NCI-H128 (cell line): ENCODE data around the gene LMO7.

Experiments
- DNase-seq: peaks from one replicate; lab custom pipeline; 2025; ENCODE audit not compliant: unreplicated experiment; lab: John Stamatoyannopoulos, UW

Gene LMO7

GRCh38 chr13:75832812-75833211 is 196.7 kb downstream of the LMO7 start:
- no peak for DNase-seq

DNA sequence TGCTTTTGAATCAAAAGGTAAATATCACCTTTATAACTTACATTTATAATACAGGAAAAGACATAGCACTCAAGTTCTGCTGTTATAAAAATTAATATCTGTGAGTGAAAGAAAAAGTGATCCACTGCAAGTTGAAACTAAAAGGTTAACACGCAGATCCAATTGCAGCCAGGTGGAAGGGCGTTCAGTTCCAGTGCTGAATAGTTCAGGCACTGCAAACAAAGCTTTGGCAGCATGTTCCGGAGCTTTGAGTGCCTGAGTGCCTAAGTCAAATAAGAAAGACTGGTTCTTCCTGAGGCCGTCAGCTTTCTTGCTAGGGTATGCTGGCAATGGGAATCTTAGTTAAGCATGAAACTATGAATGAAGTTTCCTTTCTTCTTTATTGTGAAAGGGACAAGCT is 200.3 kb downstream of the LMO7 start:
- DNase-seq: no peak

DNA sequence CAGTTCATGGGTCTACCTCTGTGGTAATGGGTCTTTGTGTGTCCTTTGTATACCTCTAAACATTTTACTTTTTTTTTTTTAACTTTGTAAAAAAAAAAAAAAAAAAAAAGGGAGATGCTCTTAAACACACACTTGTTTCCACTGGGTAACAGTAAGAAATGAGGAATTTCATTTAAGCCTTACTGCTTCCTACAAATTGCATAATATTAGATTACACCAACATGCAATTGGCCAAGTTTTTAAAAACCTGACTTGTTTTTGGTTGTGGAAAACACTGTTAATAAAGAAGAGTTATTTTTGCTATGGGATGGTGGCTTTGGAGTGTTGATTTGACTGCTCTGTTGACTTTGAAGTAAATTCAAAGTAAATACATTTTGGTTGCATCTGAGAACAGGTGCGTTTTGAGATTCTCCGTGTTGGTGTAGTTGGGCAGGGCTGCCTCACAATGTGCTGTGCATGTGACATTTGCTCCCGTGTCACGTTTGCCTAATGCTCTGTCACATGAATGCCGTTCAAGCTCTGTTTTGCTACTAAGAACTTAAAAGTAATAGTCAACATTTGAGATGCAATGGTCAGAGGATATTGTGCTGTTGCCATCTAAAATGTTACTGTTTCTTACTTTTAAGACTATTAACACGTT is 202.4 kb downstream of the LMO7 start:
- DNase-seq: no peak

DNA sequence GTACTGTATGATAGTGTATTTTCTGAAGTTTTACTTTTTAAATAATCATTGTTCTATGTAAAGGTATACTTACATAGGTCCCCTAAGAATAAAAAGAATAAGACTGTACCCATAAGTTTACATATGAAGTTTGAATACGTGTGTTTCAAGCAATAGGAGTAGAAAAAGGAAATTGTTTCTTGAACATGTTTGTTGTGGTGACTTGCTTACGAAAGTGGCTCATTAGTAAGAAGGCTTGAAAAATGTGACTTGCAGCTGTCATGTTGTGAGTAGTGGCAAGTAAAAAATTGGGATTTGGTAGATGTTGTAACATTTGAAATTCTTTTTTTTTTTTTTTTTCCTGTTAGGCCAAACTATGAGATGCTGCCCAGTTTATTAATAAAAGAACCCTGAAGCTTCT is 203.3 kb downstream of the LMO7 start:
- no peak for DNase-seq

DNA sequence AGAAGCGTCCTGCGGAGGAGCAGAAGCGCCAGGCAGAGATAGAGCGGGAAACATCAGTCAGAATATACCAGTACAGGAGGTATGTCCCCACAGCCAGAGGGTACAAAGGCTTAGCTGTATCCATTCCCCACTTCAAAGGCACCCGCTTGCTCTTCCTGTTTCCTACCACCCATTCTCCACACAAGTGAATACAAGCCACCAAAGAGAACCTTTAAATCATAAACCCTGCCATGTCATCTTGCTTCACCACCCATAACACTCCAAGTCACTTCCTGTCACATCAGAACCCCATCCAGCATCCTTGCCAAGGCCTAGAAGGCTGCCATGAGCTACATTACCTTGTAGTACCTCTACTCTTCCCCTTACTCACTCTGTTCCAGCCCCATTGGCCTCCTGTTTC is 205.8 kb downstream of the LMO7 start:
- DNase-seq: no peak

- DNase-seq: no peak
Measured at GRCh38 chr13:75843074-75843473, 206.9 kb downstream of the LMO7 start.

DNA sequence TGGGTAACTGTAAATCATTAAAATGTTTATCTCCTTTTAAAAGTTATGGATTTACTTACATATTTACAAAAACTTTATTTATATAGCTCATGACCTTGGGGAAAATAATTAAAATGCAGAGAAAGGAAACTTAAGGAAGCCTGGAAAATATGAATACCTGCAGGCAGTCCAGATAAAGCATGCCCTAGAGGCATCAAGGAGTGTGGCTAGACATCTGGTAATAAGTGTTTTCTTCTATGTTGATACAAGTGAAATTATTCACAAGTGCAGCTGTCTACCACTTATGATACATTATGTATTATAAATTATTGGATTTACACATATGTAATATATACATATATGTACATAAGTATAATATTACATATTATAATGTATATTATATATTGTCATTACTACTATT is 207.9 kb downstream of the LMO7 start:
- no peak for DNase-seq

DNA sequence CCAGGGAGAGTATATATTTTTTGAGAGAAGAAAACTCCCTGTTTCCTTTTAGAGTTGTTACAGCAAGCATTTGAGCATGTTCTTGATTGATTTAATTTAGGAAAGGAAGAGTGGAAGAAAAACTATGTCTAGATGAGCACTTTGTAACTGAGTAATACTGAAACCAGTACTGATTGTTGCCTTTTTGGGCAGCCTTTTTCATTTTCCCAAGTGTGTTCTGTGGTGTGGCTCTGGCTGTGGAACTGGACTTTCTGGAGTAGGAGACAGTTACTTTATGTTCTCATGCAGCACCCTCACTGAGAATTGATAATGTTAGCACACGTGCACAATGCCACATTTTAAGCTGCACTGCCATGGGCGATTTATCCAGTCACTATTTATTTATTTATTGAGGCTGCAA is 211.5 kb downstream of the LMO7 start:
- no peak for DNase-seq

DNA sequence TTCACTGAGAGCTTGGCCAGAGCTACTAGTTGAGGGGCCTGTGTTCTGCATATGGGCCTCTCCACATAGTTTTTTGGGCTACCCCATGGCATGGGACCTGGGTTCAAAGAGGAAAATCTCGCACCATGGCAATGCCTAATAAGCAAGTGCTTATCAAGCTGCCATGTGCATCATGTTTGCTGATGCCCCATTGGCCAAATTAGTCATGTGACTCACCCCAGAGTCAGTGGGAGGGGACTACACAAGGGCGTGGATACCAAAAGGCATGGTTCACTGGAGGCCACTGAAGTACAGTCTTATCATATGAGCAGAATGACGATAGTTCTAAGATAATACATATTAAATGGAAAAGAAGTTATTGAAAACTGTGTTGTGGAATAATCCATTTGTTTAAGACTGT is 214.8 kb downstream of the LMO7 start:
- no peak for DNase-seq

- no peak for DNase-seq
Measured at GRCh38 chr13:75855216-75855615, 219.1 kb downstream of the LMO7 start.

- DNase-seq: no peak
Measured at GRCh38 chr13:75855847-75856246, 219.7 kb downstream of the LMO7 start.

DNA sequence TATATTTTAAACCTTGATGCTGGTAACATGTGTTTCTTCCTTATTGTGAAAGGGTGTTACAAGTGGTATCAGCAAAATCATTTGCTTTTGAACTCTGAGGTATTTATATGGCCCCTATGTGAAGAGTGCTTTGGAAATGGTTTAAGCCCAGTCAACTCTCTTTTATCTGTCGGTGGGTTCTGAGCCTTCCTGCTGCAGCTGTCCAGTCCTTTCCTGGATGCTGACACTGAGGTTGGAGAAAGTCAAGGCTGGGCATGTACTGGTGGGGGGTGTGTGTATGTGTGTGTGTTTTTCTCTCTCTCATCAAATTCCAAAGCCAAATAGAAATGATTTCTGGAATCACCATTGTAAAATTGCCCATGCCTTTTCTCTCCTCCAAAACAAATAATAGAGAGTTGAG is 221.2 kb downstream of the LMO7 start:
- no peak for DNase-seq

DNA sequence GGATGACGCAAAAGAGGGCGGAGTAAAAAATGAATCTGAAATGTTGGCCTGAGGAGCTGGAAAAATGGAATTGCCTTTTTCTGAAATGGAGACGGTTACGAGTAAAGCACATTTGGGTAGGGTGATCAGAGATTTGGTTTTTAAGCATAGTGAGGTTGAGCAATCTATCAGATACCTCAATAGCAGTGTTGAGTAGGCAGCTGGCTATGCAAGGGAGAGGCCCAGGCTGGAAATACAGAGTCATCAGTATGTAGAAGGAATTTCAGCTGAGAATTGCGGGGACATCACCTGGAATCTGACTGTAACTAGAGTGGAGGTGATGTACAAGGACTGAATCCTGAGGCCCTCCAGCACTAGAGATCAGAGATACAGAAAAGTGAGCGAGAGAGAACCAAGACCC is 224.8 kb downstream of the LMO7 start:
- no peak for DNase-seq

GRCh38 chr13:75861786-75862185 is 225.7 kb downstream of the LMO7 start:
- DNase-seq: no peak

GRCh38 chr13:75864718-75865117 is 228.6 kb downstream of the LMO7 start:
- no peak for DNase-seq

DNA sequence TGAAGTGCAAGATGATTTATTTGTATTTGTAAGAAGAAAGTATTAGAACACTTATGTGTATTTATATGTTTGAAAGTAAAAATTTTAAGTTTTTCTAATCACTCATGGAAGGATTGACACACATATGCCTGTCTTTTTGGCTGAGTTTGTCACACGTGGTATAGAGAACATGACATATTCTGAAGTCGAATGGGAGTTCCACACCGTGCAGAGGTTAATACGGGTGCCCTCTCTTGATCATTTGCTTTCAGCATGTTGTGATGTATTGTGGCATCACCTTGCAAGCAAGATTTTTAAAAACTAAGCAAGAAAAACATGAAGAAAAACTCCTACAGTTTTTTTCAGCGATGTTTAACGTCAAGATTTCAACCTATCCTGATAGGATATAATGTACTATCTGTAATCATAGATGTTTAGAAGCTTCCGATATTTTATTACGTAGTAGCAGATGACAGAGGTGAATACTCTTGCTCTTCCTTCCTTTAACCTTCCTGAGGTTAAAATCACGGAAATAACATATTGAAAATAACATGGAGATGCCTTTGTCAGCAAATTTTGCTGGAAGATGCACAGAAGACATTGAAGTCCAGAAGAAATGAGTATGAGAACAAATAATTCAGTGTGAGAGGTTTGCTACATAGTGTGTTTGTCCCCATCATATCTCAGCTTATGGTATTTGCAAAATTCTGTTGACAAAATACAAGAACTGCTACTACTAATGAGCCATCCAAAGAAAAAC is 231.4 kb downstream of the LMO7 start:
- DNase-seq: no peak

DNA sequence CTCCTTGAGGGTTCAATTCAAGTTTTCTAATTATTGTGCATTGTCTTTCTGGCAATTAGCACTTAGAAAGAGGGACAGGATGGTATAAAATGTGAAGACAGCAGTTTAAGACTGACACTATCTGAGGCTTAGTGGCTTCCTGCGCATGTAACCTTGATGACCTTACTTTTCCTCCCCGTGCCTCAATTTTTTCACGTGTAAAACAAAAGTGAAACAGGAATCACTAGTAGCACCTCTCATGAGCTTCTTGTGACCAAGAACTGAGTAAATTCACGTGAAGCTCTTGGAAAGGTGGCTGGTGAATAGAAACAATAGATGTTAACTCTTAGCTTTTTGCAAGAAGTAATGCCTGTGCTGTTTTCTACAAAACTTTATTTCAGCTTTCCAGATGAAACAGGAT is 233.9 kb downstream of the LMO7 start:
- DNase-seq: no peak

DNA sequence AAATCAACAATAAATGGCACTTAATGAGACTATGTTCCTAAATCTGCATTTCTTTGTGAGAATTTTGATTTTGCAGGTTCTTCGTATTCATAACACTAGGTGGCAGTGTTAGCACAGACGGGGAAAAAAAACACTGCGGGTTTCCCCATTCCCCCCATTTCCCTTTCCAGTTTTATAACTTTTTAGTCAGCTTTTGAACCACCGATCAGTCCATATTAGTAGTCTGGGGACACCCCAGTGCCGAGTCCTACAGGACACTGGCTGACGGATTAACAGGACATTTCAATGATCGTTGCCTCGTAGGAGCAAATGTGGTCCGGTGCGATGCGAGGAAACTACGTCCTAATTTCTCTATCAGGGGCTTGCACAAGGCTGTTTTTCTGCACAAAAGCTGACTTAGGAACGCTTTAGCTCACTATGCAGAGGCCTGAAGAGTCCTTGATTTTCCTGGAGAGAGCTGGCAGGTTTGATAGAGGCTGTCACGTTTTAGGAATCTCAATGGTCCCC is 234.3 kb downstream of the LMO7 start:
- no peak for DNase-seq

DNA sequence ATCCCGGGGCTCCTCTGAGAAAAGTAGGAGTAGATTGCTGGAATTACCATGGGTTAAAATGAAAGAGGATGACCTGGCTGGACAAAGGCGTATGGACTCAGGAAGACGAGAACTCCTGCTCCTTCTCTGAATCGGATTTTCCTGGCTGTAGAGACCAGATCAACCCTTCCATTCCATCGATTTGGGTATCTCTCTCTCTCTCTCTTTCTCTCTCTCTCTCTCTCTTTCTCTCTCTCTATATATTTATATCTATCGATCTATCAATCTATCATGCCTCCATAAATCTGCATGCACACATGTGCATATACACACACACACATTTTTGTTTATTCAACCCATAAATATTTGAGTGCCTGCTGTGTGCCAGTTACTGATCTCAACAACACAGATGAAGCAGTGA is 234.9 kb downstream of the LMO7 start:
- DNase-seq: no peak

- DNase-seq: no peak
Measured at GRCh38 chr13:75872980-75873379, 236.8 kb downstream of the LMO7 start.

- DNase-seq: no peak
Measured at GRCh38 chr13:75873494-75873893, 237.4 kb downstream of the LMO7 start.

- no peak for DNase-seq
Measured at GRCh38 chr13:75875450-75875849, 239.3 kb downstream of the LMO7 start.
